HepG2 (cell line): ENCODE results near the gene TCFL5. TPM values are rescaled to one million over a fixed set of nuclear protein-coding genes. Genes with fewer than 3 reads are reported as not detected.

Experiments
- ATAC-seq: fragments of 200-7000 bp; cut with Tn5 transposase; 3 replicates; pipeline ENCODE4 v1.9.1; 2020; ENCODE audit warnings: mild to moderate bottlenecking, moderate library complexity
- BruUV-seq: library from RNA; stranded (reverse); fragments of 400-500 nt; replicated peaks from 2 replicates; lab custom pipeline; 2021; lab: Mats Ljungman, UMichigan
- CTCF ChIA-PET: fragments of 300-600 bp; formaldehyde crosslinking; extraction: SDS; loops from one replicate; lab custom pipeline; 2021; ENCODE audit warnings: low total read pairs, inconsistent platforms, low intra/inter-chr PET ratio; lab: Yijun Ruan, JAX
- POLR2A ChIA-PET: fragments of 350-600 bp; sonication (Branson Sonifier 250); formaldehyde crosslinking; loops from one replicate; lab custom pipeline; 2020; ENCODE audit warnings: antibody characterized with exemption, inconsistent platforms; lab: Yijun Ruan, JAX
- DNase-seq: peaks from one replicate; pipeline ENCODE4 v3.0.0-alpha.2; 2015; ENCODE audit warnings: low spot score
- FAIRE-seq: peaks from 3 replicates; lab custom pipeline; 2011; peaks lifted over from hg19 to GRCh38; lab: Jason Lieb, UNC
- H2AFZ ChIP-seq: one replicate; pipeline ENCODE4 v1.6.1; 2011; ENCODE audit warnings: low read length, inconsistent platforms
- H3K27ac ChIP-seq: fragments of 300-600 bp; 3 replicates; pipeline ENCODE4 v1.8.0; 2011; ENCODE audit warnings: mixed run types, mild to moderate bottlenecking, mixed read lengths, low read length, inconsistent platforms; ENCODE audit not compliant: insufficient read depth; ENCODE audit errors: extremely low read length
- H3K27me3 ChIP-seq, 2 experiments: fragments of 200-600 bp in 1 of 2; 2 replicates in 1 of 2; 3 replicates in 1 of 2; pipeline versions ENCODE4 v1.6.0 to v1.8.0; 2011; ENCODE audit warnings: low read length in 2 of 2, mild to moderate bottlenecking in 2 of 2, moderate library complexity in 2 of 2, inconsistent platforms in 1 of 2; ENCODE audit not compliant: insufficient read depth in 2 of 2, control insufficient read depth in 1 of 2
- H3K36me3 ChIP-seq, 2 experiments: fragments of 200-600 bp in 1 of 2; replicated peaks in 1 of 2; 2 replicates in 1 of 2; 3 replicates in 1 of 2; pipeline versions ENCODE4 v1.5.1 to v1.8.0; 2011; ENCODE audit warnings: low read length in 2 of 2, inconsistent platforms in 1 of 2; ENCODE audit not compliant: insufficient read depth in 2 of 2, control insufficient read depth in 1 of 2
- H3K4me1 ChIP-seq: 2 replicates; pipeline ENCODE4 v1.5.1; 2012; ENCODE audit warnings: low read length, inconsistent platforms; ENCODE audit not compliant: insufficient read depth
- H3K4me2 ChIP-seq: 2 replicates; pipeline ENCODE4 v1.6.0; 2011; ENCODE audit warnings: low read depth, low read length, inconsistent platforms
- H3K4me3 ChIP-seq, 3 experiments: fragments of 200-600 bp in 1 of 3; sonication (generic), shearing (Covaris generic) in 1 of 3; replicated peaks in 1 of 3; 2 replicates each; pipeline ENCODE4 v1.5.1; 2011 to 2016; ENCODE audit warnings: low read length in 3 of 3, inconsistent platforms in 2 of 3, low read depth in 2 of 3, mild to moderate bottlenecking in 2 of 3, control low read depth in 1 of 3, mixed read lengths in 1 of 3; ENCODE audit not compliant: insufficient read depth in 1 of 3
- H3K79me2 ChIP-seq: one replicate; pipeline ENCODE4 v1.6.1; 2011; ENCODE audit warnings: low read length, inconsistent platforms; ENCODE audit not compliant: insufficient read depth
- H3K9ac ChIP-seq: 2 replicates; pipeline ENCODE4 v1.6.0; 2011; ENCODE audit warnings: mild to moderate bottlenecking, low read depth, low read length, inconsistent platforms; ENCODE audit not compliant: insufficient read depth
- H3K9me3 ChIP-seq: 2 replicates; pipeline ENCODE4 v1.5.1; 2012; ENCODE audit warnings: mild to moderate bottlenecking, low read length
- H4K20me1 ChIP-seq: 2 replicates; pipeline ENCODE4 v1.6.0; 2011; ENCODE audit warnings: inconsistent platforms, mild to moderate bottlenecking, low read length, moderate library complexity; ENCODE audit not compliant: insufficient read depth
- ADNP ChIP-seq: sonication (generic); formaldehyde crosslinking; IDR thresholded peaks from 2 replicates; pipeline ENCODE4 v1.4.0; 2020; ENCODE audit warnings: missing genetic modification reagents
- BRD4 ChIP-seq: sonication (generic); formaldehyde crosslinking; IDR thresholded peaks from 2 replicates; pipeline ENCODE4 v1.4.0; 2020; ENCODE audit warnings: missing genetic modification reagents
- FOXP1 ChIP-seq, 2 experiments: fragments of 450-650 bp in 1 of 2; IDR thresholded peaks; 2 replicates each; pipeline ENCODE4 v1.6.1; 2017 to 2018; ENCODE audit warnings: antibody characterized with exemption in 1 of 2
- FUBP1 ChIP-seq: sonication (generic); formaldehyde crosslinking; IDR thresholded peaks from 2 replicates; pipeline ENCODE4 v1.5.1; 2020; ENCODE audit warnings: missing genetic modification reagents, mild to moderate bottlenecking, borderline replicate concordance
- MATR3 ChIP-seq: sonication (generic); formaldehyde crosslinking; IDR thresholded peaks from 2 replicates; pipeline ENCODE4 v1.4.0; 2020; ENCODE audit warnings: missing genetic modification reagents
- PHF8 ChIP-seq: sonication (generic); formaldehyde crosslinking; IDR thresholded peaks from 2 replicates; pipeline ENCODE4 v1.5.0; 2020; ENCODE audit warnings: missing genetic modification reagents
- ZNF724P ChIP-seq: sonication (generic); formaldehyde crosslinking; IDR thresholded peaks from 2 replicates; pipeline ENCODE4 v1.8.0; 2022; ENCODE audit warnings: missing genetic modification reagents, borderline replicate concordance
- ZNF83 ChIP-seq: sonication (generic); formaldehyde crosslinking; IDR thresholded peaks from 2 replicates; pipeline ENCODE4 v1.4.0; 2020; ENCODE audit warnings: missing genetic modification reagents, mild to moderate bottlenecking, borderline replicate concordance
- WGBS: methylation state at CpG from one replicate; pipeline ENCODE4 v1.1.6; 2017; ENCODE audit warnings: low lambda C conversion rate; 5-methylcytosine and 5-hydroxymethylcytosine counted together
- in situ Hi-C: cut with HindIII; loops from 2 replicates; pipeline ENCODE4 v1.10.0; 2017; ENCODE audit warnings: low pct_unique_long_range_greater_than_20kb; ENCODE audit not compliant: extremely low pct_ligation_motif_present
- intact Hi-C: fragments of 100-400 bp; cut with micrococcal nuclease; formaldehyde crosslinking; loops from one replicate; pipeline ENCODE4 v1.10.0; 2022; ENCODE audit not compliant: unreplicated experiment
- polyA plus RNA-seq, 8 experiments: library from polyadenylated mRNA; depleted of rRNA in 3 of 8; stranded (reverse) in 7 of 8; unstranded in 1 of 8; fragments of >200 nt; fragmentation: Illumina TruSeq in 4 of 8; extraction: Trizol in 4 of 8; gene quantifications; 2 replicates each; pipeline versions ENCODE4 v1.2.1 to v1.2.3, GENCODE V29; 2011 to 2016; ENCODE audit warnings: low read depth in 4 of 8, missing spikeins in 1 of 8, mixed read lengths in 1 of 8; ENCODE audit not compliant: insufficient read depth in 1 of 8
- total RNA-seq, 5 experiments: library from RNA; depleted of rRNA; stranded (reverse); fragments of >200 nt; fragmentation: Illumina TruSeq; extraction: Trizol; gene quantifications; 2 replicates each; pipeline ENCODE4 v1.2.3, GENCODE V29; 2016; ENCODE audit warnings: low read depth in 1 of 5
- TF ChIP-seq, protein P1 (sequence below): sonication (generic); formaldehyde crosslinking; IDR thresholded peaks from 2 replicates; pipeline ENCODE4 v1.5.0; 2020; ENCODE audit warnings: missing genetic modification reagents
- TF ChIP-seq, protein P2 (sequence below): sonication (generic); formaldehyde crosslinking; IDR thresholded peaks from 2 replicates; pipeline ENCODE4 v1.4.0; 2020; ENCODE audit warnings: missing genetic modification reagents, borderline replicate concordance
- TF ChIP-seq, protein P3 (sequence below): sonication (generic); formaldehyde crosslinking; IDR thresholded peaks from 2 replicates; pipeline ENCODE4; 2020; ENCODE audit warnings: missing genetic modification reagents, mild to moderate bottlenecking, borderline replicate concordance

Gene TCFL5
- total and polyA plus RNA-seq, 2 of the 13 experiments (the other 11 are each of a cell fraction or from before 2014, with no cell fraction given): 14.8 to 20.0 TPM

- TF ChIP-seq, protein P1, sequence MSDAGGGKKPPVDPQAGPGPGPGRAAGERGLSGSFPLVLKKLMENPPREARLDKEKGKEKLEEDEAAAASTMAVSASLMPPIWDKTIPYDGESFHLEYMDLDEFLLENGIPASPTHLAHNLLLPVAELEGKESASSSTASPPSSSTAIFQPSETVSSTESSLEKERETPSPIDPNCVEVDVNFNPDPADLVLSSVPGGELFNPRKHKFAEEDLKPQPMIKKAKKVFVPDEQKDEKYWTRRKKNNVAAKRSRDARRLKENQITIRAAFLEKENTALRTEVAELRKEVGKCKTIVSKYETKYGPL (CRISPR knock-in tag): no peak
- peak; percentile 76 for TF ChIP-seq PHF8 (CRISPR knock-in tag)
- peak; percentile 35; the same call in 1 of the 2 replicates for TF ChIP-seq BRD4 (CRISPR knock-in tag)
- TF ChIP-seq, protein P2, sequence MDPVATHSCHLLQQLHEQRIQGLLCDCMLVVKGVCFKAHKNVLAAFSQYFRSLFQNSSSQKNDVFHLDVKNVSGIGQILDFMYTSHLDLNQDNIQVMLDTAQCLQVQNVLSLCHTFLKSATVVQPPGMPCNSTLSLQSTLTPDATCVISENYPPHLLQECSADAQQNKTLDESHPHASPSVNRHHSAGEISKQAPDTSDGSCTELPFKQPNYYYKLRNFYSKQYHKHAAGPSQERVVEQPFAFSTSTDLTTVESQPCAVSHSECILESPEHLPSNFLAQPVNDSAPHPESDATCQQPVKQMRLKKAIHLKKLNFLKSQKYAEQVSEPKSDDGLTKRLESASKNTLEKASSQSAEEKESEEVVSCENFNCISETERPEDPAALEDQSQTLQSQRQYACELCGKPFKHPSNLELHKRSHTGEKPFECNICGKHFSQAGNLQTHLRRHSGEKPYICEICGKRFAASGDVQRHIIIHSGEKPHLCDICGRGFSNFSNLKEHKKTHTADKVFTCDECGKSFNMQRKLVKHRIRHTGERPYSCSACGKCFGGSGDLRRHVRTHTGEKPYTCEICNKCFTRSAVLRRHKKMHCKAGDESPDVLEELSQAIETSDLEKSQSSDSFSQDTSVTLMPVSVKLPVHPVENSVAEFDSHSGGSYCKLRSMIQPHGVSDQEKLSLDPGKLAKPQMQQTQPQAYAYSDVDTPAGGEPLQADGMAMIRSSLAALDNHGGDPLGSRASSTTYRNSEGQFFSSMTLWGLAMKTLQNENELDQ (CRISPR knock-in tag): no peak
- TF ChIP-seq ZNF724P (CRISPR knock-in tag): peak; percentile 74; the same call in 1 of the 2 replicates
These were observed 67.5 kb downstream of the TCFL5 start (continued) for GRCh38 chr20:62794007-62794724.

DNA sequence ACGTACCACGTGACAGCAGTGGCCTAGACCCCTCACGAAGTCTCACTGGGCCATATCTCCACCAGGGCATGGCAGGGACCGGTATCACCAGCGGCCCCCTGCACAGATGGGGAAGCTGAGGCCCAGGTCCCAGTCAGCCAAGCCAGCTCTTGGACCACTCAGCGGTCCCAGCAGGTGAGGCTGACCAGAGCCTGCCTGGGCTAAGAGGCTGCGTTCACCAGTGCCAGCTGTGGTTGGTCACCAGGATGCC, 67.9 kb downstream of the TCFL5 start:
- ChIA-PET CTCF (no interaction called here), POLR2A (interaction anchor here (0.9 to 4.2 kb wide), 30 partner anchors 8 to 727 kb away, joined by 3 to 110 read pairs (median 7); partner anchors contain the start of genes COL9A3, DIDO1, GID8 and OGFR)
- H3K27me3 ChIP-seq: peaks cover 6 to 34% of the 10 kb centered on the region in 2 experiments; a peak in 4 of 5 replicates
- no peaks in the 10 kb centered on the region for H3K9me3 ChIP-seq
- peak overlapping the region; percentile 88 for H3K4me2 ChIP-seq
- peaks cover 8% of the 10 kb centered on the region for H3K79me2 ChIP-seq
- intact Hi-C loops: loop anchor here (1.0 to 10.0 kb wide), 4 partner anchors 13 to 419 kb away; no protein-coding TSS in a partner anchor
- in situ Hi-C loops: loop anchor here (5.0 to 25.0 kb wide), 3 partner anchors 126 to 281 kb away; no protein-coding TSS in a partner anchor
- H4K20me1 ChIP-seq: peaks cover 5% of the 10 kb centered on the region; the same call in 1 of the 2 replicates
- FAIRE-seq (no peak), ATAC-seq (no peak), DNase-seq (no peak)
- peak overlapping the region; percentile 20 for H3K27ac ChIP-seq
- H3K4me1 ChIP-seq: peaks cover 51% of the 10 kb centered on the region
- H3K36me3 ChIP-seq: peaks cover 8 to 11% of the 10 kb centered on the region in 2 experiments; a peak in 4 of 5 replicates
- H3K4me3 ChIP-seq: peak overlapping the region; percentile 50 to 75 (median 53)
- 45% methylated on average over 5 of the region's 7 CpGs for WGBS
- peak overlapping the region; percentile 15 for H2AFZ ChIP-seq
- BruUV-seq: TSS peak; percentile 72
- H3K9ac ChIP-seq: peak overlapping the region; percentile 68
- TF ChIP-seq ZNF83 (CRISPR knock-in tag) (no peak), MATR3 (0 out of 2 replicates have a peak, but pooled peaks have one; percentile 62), FOXP1 (IDR thresholded peaks at IDR 0.05) (no peak), FOXP1 (CRISPR knock-in tag; IDR thresholded peaks at IDR 0.05) (no peak), FUBP1 (0 out of 2 replicates have a peak, but pooled peaks have one; percentile 67), ADNP (CRISPR knock-in tag) (peak; percentile 81; the same call in 1 of the 2 replicates)
- TF ChIP-seq, protein P3, sequence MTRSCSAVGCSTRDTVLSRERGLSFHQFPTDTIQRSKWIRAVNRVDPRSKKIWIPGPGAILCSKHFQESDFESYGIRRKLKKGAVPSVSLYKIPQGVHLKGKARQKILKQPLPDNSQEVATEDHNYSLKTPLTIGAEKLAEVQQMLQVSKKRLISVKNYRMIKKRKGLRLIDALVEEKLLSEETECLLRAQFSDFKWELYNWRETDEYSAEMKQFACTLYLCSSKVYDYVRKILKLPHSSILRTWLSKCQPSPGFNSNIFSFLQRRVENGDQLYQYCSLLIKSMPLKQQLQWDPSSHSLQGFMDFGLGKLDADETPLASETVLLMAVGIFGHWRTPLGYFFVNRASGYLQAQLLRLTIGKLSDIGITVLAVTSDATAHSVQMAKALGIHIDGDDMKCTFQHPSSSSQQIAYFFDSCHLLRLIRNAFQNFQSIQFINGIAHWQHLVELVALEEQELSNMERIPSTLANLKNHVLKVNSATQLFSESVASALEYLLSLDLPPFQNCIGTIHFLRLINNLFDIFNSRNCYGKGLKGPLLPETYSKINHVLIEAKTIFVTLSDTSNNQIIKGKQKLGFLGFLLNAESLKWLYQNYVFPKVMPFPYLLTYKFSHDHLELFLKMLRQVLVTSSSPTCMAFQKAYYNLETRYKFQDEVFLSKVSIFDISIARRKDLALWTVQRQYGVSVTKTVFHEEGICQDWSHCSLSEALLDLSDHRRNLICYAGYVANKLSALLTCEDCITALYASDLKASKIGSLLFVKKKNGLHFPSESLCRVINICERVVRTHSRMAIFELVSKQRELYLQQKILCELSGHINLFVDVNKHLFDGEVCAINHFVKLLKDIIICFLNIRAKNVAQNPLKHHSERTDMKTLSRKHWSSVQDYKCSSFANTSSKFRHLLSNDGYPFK (CRISPR knock-in tag): no peak
